BE2C (cell line): ENCODE results near the gene ZBTB16.

Source experiments
- DNase-seq: peaks from one replicate; pipeline ENCODE4 v3.0.0-alpha.2; 2020
- H3K27me3 ChIP-seq: fragments of 250-450 bp; sonication (Bioruptor Pico); 2 replicates; pipeline ENCODE4 v1.5.1; 2020; ENCODE audit warnings: mild to moderate bottlenecking
- H3K36me3 ChIP-seq: fragments of 250-450 bp; sonication (Bioruptor Pico); 2 replicates; pipeline ENCODE4 v1.5.1; 2020; ENCODE audit warnings: mild to moderate bottlenecking
- H3K4me1 ChIP-seq: fragments of 250-450 bp; sonication (Bioruptor Pico); 2 replicates; pipeline ENCODE4 v1.5.1; 2020
- H3K4me3 ChIP-seq: 2 replicates; pipeline ENCODE4 v1.5.1; 2011; ENCODE audit warnings: low read depth, low read length
- H3K9me3 ChIP-seq: fragments of 250-450 bp; sonication (Bioruptor Pico); 2 replicates; pipeline ENCODE4 v1.5.1; 2020
- CTCF ChIP-seq: IDR thresholded peaks from 2 replicates; pipeline ENCODE4 v1.5.1; 2012; ENCODE audit warnings: mild to moderate bottlenecking, low read depth, low read length

ZBTB16 gene

GRCh38 chr11:114058026-114058706 is 1.3 kb upstream of the ZBTB16 start:
- Histone ChIP-seq H3K4me3 (no peak overlapping the region), H3K9me3 (no peaks in the 10 kb centered on the region), H3K4me1 (no peaks in the 10 kb centered on the region), H3K27me3 (peaks cover 74% of the 10 kb centered on the region), H3K36me3 (no peaks in the 10 kb centered on the region)
- TF ChIP-seq CTCF = no peak
- no peak for DNase-seq

GRCh38 chr11:114058871-114059277 is 637 bp upstream of the ZBTB16 start:
- TF ChIP-seq CTCF = no peak
- Histone ChIP-seq H3K4me1 (no peaks in the 10 kb centered on the region), H3K9me3 (no peaks in the 10 kb centered on the region), H3K27me3 (peaks cover 81% of the 10 kb centered on the region), H3K36me3 (no peaks in the 10 kb centered on the region), H3K4me3 (no peak overlapping the region)
- DNase-seq = no peak

GRCh38 chr11:114059984-114060391 is 477 bp downstream of the ZBTB16 start:
- Histone ChIP-seq H3K9me3 (no peaks in the 10 kb centered on the region), H3K36me3 (no peaks in the 10 kb centered on the region), H3K4me1 (no peaks in the 10 kb centered on the region), H3K4me3 (peak overlapping the region; percentile 54), H3K27me3 (peaks cover 92% of the 10 kb centered on the region)
- no peak for DNase-seq
- TF ChIP-seq CTCF = no peak

- Histone ChIP-seq H3K4me3 (peak overlapping the region; percentile 54), H3K36me3 (no peaks in the 10 kb centered on the region), H3K4me1 (no peaks in the 10 kb centered on the region), H3K27me3 (peaks cover 98% of the 10 kb centered on the region), H3K9me3 (no peaks in the 10 kb centered on the region)
- no peak for TF ChIP-seq CTCF
- no peak for DNase-seq
These were observed 1.0 kb downstream of the ZBTB16 start for GRCh38 chr11:114060392-114061047.

DNA sequence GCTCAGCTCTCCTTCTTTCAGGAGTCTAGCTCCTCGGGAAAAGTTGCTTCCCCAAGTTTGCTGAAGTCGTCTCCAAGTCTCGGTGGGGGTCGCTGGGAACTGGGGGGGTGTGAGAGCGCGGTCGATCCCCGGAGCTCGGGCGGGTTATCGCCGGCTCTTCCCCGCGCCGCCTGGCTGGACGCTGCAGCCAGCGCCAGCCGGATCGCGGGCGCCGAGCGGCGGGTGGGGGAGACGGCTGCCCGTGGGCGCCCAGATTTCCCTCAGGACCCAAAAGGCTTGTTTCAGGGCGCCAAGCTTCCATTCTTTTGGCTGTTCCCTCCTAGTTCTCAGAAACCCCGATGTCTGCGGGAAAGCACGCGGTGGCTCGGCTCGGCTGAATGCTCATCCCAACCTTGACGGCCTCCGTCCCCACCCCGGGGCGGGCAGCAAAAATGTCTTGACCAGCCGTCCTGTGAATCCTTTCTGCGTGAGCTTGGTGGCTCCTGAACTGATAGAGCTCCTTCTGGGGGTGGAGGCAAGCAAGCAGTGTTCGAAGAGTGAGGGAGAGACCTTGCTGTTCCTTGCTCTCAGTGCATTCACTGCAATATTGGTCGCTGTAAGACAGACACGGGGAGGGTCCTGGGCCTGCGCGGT is 1.7 kb downstream of the ZBTB16 start:
- Histone ChIP-seq H3K4me3 (peak overlapping the region; percentile 54), H3K27me3 (peaks cover 97% of the 10 kb centered on the region), H3K4me1 (no peaks in the 10 kb centered on the region), H3K9me3 (no peaks in the 10 kb centered on the region), H3K36me3 (no peaks in the 10 kb centered on the region)
- no peak for DNase-seq
- no peak for TF ChIP-seq CTCF

DNA sequence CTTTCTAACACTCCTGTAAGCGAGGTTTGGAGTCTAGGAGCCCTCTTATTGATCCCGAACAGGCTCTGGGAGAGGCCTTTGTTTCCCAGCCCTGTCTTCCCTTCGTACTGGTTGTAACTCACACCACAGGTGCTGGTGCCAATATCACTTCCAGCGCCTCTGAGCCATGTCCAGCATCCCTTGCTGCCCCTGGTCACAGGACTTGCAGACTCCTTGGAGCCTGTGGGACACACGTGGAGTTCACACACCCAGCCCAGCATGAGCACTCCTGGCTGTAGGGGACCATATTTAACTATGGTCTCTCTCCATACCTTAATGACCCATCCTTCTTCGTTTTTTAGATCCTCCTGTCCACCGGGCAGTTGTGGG is 2.2 kb downstream of the ZBTB16 start:
- no peak overlapping the region for H3K4me3 ChIP-seq
- no peaks in the 10 kb centered on the region for H3K4me1 ChIP-seq
- DNase-seq = no peak
- peaks cover 95% of the 10 kb centered on the region for H3K27me3 ChIP-seq
- TF ChIP-seq CTCF = no peak
- no peaks in the 10 kb centered on the region for H3K9me3 ChIP-seq
- H3K36me3 ChIP-seq = no peaks in the 10 kb centered on the region
